ENCODE data around the gene AADAT.

AADAT gene

DNA sequence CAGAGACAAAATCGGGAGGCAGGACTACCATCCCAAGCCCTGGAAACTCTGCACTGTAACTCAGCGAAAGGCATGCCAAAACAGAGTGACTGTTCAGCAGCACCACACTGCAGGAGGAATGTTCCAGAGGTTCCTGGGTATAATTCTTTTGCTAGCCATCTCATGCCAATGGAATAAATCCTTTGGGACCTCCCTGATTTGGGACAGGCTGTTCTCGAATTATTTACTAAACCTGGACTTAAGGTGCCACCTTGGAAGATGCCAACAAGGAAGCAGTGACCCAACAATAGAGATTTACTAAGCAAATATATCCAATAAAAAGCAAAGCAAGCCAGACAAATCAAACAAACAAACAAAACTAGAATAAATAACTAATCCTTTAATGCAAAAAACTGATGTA lies 9.3 kb downstream of the AADAT start:
- TF ChIP-seq, protein P1, sequence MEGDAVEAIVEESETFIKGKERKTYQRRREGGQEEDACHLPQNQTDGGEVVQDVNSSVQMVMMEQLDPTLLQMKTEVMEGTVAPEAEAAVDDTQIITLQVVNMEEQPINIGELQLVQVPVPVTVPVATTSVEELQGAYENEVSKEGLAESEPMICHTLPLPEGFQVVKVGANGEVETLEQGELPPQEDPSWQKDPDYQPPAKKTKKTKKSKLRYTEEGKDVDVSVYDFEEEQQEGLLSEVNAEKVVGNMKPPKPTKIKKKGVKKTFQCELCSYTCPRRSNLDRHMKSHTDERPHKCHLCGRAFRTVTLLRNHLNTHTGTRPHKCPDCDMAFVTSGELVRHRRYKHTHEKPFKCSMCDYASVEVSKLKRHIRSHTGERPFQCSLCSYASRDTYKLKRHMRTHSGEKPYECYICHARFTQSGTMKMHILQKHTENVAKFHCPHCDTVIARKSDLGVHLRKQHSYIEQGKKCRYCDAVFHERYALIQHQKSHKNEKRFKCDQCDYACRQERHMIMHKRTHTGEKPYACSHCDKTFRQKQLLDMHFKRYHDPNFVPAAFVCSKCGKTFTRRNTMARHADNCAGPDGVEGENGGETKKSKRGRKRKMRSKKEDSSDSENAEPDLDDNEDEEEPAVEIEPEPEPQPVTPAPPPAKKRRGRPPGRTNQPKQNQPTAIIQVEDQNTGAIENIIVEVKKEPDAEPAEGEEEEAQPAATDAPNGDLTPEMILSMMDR (IDR thresholded peaks at IDR 0.05; ENCODE audit: insufficient read depth, low read depth, low read length, missing control alignments), result no peak
- H3K4me3 ChIP-seq (ENCODE audit: low read depth, low read length), result no peak overlapping the region

DNA sequence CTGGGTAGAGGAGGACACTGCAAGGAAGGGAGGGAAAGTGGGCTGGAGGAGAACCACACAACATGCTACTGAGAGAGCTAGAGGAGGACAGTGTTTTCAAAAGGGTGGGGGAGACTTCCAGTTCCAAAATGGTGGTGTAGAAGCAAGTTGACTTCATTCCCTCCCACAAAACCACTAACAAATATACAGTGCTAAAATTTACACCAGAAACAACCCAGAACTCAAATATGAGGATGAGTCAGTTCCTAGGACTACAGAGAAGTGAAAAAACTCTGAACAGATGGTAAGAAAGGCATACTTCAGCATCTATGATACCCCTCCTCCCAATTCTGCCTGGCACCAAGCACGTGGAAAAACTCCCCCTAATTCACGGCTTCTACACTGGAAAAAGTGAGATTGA lies 9.8 kb downstream of the AADAT start:
- TF ChIP-seq, protein P1 (IDR thresholded peaks at IDR 0.05; ENCODE audit: insufficient read depth, low read depth, low read length, missing control alignments), result no peak
- no peak overlapping the region for H3K4me3 ChIP-seq (ENCODE audit: low read depth, low read length)

More for the DNA sequence above, 9.3 kb downstream of the AADAT start:
- no peak for DNase-seq (ENCODE audit: low read depth)

DNA sequence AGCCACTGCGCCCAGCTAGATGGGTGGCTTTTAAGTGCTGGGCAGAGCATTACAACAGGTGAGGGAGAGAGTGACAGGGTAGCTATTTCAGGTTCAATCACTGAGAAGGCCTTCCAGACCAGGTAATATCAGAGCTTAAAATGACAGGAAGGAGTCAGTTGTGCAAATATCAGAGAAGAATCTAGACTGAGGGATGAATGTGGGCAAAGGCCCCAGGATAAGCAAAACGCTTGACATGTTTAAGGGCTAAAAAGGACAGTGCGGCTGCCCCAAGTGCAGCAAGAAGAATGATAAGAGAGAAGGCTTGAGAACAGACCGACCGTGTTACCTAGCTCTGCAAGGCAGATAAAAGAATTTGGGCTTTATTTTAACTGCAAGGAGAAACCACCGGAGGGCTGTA lies 18.6 kb downstream of the AADAT start:
- no peak for DNase-seq (ENCODE audit: low read depth)
- H3K4me3 ChIP-seq (ENCODE audit: low read depth, low read length), result no peak overlapping the region
- TF ChIP-seq, protein P1 (IDR thresholded peaks at IDR 0.05; ENCODE audit: insufficient read depth, low read depth, low read length, missing control alignments), result no peak

More for the DNA sequence above, 9.8 kb downstream of the AADAT start:
- no peak for DNase-seq (ENCODE audit: low read depth)

DNA sequence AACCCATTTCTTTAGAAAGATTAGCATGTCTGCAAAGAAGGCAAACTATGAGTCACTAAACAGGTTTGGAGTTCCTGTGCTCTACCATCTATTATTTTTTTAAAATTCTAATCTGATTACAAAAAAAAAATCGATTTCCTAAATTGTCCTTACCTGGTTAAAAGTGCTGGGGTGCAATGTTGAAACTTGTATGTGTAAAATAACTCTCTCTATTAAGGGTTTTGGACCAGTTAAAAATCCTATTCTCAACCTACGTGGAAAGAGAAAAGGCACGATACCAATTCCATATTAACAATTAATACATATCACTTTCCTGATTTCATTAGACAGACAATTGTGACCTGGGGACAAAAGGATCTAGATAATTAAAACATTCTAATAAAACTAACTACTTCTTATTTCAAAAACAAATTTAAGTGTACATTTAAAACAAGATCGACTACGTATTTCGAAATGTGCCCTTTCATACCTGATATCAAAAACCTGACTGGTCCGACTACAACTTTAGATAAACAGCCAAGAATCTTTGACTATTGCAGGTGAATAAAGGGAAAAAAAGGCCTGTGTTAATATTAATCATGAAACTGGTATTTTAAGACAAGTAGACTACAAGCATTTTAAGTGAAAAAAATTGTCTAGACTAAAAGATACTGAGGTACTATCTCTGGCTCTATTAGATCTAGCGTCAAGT lies 21.2 kb downstream of the AADAT start:
- H3K4me3 ChIP-seq (ENCODE audit: low read depth, low read length), result no peak overlapping the region
- TF ChIP-seq, protein P1 (IDR thresholded peaks at IDR 0.05; ENCODE audit: insufficient read depth, low read depth, low read length, missing control alignments), result no peak
- DNase-seq (ENCODE audit: low read depth), result no peak

DNA sequence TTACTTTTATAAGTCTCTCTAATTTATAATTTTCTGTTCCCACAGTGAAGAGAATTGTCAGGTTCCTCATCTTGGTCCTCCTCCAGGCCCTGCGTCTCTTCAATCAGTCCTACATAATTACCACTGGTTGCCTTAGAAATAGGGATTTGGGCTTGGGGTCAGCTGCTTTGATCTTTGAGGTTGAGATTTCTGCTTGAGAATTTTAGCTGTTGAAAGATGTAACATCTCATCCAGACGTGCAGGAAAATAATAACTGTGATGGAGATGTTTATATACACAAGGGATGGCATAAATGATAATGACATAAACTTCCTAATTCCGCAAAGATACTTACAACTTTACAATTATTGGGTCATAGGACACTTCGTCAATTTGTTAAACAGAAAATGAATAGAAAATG lies 30.3 kb downstream of the AADAT start:
- TF ChIP-seq, protein P1 (IDR thresholded peaks at IDR 0.05; ENCODE audit: insufficient read depth, low read depth, low read length, missing control alignments), result no peak
- no peak overlapping the region for H3K4me3 ChIP-seq (ENCODE audit: low read depth, low read length)
- DNase-seq (ENCODE audit: low read depth), result no peak

DNA sequence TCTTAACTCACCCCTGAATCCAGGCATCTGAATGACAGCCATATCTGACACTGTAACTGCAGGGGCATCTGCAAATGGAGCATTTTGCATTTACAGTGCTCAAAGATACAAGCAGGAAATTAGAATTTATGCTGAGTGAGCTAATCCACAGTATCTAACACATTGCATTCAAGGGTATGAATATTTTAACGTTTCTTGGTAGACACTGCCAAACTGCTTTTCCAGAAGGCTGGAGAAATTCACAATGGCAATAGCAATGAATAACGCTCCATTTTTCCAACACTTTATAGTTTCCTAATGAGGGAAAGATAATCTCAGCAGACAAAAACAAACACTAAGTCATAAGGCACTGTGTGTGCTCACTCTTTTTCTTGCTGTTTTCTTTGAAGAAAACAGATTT lies 30.9 kb downstream of the AADAT start:
- H3K4me3 ChIP-seq (ENCODE audit: low read depth, low read length), result no peak overlapping the region
- DNase-seq (ENCODE audit: low read depth), result no peak
- TF ChIP-seq, protein P1 (IDR thresholded peaks at IDR 0.05; ENCODE audit: insufficient read depth, low read depth, low read length, missing control alignments), result no peak

DNA sequence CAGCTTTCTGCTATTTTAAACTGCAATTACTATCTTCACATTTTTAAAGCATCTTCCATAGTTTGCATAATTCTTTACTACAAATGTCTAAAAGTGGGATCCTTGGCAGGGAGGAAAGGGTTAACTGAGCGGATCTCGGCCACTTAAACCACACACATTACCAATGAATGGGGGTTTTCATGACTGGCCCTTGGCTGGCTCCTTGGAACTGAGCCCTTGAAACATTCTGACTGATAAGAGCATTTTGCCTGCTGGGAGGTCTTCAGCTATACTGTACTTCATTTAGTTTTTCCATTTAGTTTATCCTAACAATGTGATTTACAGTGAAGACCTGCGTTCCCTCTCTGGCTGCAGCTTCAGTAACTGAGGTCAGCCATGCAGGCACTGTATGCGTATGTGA lies 31.9 kb downstream of the AADAT start:
- TF ChIP-seq, protein P1 (IDR thresholded peaks at IDR 0.05; ENCODE audit: insufficient read depth, low read depth, low read length, missing control alignments), result no peak
- no peak for DNase-seq (ENCODE audit: low read depth)
- H3K4me3 ChIP-seq (ENCODE audit: low read depth, low read length), result no peak overlapping the region

Data from GM12865 (cell line).